K562 (cell line): Measurements from ENCODE around the gene NRG2. TPM values are rescaled to one million over a fixed set of nuclear protein-coding genes. Genes with fewer than 3 reads are reported as not detected.

Experiments
- ATAC-seq: fragments of 200-7000 bp; cut with Tn5 transposase; 3 replicates; pipeline ENCODE4 v1.9.1; 2020; ENCODE audit warnings: moderate library complexity
- BruUV-seq: library from RNA; stranded (reverse); fragments of 400-500 nt; replicated peaks from 2 replicates; lab custom pipeline; 2021; lab: Mats Ljungman, UMichigan
- CTCF ChIA-PET: fragments of 300-600 bp; formaldehyde crosslinking; extraction: SDS; loops from one replicate; lab custom pipeline; 2021; ENCODE audit warnings: low intra/inter-chr PET ratio; lab: Yijun Ruan, JAX
- POLR2A ChIA-PET: fragments of 300-600, 350-650 bp; sonication (Branson Sonifier 250); formaldehyde crosslinking; extraction: SDS; loops from one replicate; lab custom pipeline; 2021; ENCODE audit warnings: antibody characterized with exemption, inconsistent platforms; lab: Yijun Ruan, JAX
- DNase-seq, 4 experiments: peaks; one replicate each; pipeline versions ENCODE4 v3.0.0 to v3.0.0-alpha.2; 2011 to 2018; ENCODE audit warnings: low spot score in 3 of 4, mixed read lengths in 3 of 4; ENCODE audit errors: extremely low read depth in 1 of 4
- FAIRE-seq: peaks from 2 replicates; lab custom pipeline; 2011; peaks lifted over from hg19 to GRCh38; lab: Jason Lieb, UNC
- H2AFZ ChIP-seq: 2 replicates; pipeline ENCODE4 v1.6.0; 2011; ENCODE audit warnings: low read depth, low read length, control low read depth, inconsistent platforms
- H3K27ac ChIP-seq: fragments of 200-600 bp; 3 replicates; pipeline ENCODE4 v1.8.0; 2011; ENCODE audit warnings: low read depth, mild to moderate bottlenecking, control low read depth, inconsistent platforms, low read length, moderate library complexity, mixed read lengths; ENCODE audit errors: extremely low read depth
- H3K27me3 ChIP-seq, 2 experiments: fragments of 300-600 bp in 1 of 2; 2 replicates in 1 of 2; 3 replicates in 1 of 2; pipeline versions ENCODE4 v1.6.0 to v1.8.0; 2011; ENCODE audit warnings: inconsistent platforms in 2 of 2, low read length in 2 of 2, mild to moderate bottlenecking in 1 of 2, mixed read lengths in 1 of 2, moderate library complexity in 1 of 2; ENCODE audit not compliant: control insufficient read depth in 2 of 2, insufficient read depth in 2 of 2
- H3K36me3 ChIP-seq: fragments of 300-600 bp; 3 replicates; pipeline ENCODE4 v1.8.0; 2011; ENCODE audit warnings: mild to moderate bottlenecking, low read length, inconsistent platforms; ENCODE audit not compliant: control insufficient read depth, insufficient read depth
- H3K4me1 ChIP-seq, 2 experiments: fragments of 200-600 bp in 1 of 2; replicated peaks in 1 of 2; 2 replicates in 1 of 2; 3 replicates in 1 of 2; pipeline versions ENCODE4 v1.5.1 to v1.8.0; 2011; ENCODE audit warnings: inconsistent platforms in 2 of 2, low read length in 2 of 2, mild to moderate bottlenecking in 1 of 2, mixed read lengths in 1 of 2, moderate library complexity in 1 of 2; ENCODE audit not compliant: control insufficient read depth in 2 of 2, insufficient read depth in 2 of 2
- H3K4me2 ChIP-seq: 2 replicates; pipeline ENCODE4 v1.6.1; 2011; ENCODE audit warnings: low read length, control low read depth, inconsistent platforms, mixed read lengths; ENCODE audit not compliant: insufficient read depth
- H3K4me3 ChIP-seq: fragments of 200-600 bp; sonication (generic), shearing (Covaris generic); 2 replicates; pipeline ENCODE4 v1.5.1; 2016; ENCODE audit warnings: control low read depth, inconsistent platforms
- H3K79me2 ChIP-seq: fragments of 200-600 bp; 3 replicates; pipeline ENCODE4 v1.8.0; 2011; ENCODE audit warnings: low read length, inconsistent platforms; ENCODE audit not compliant: control insufficient read depth, insufficient read depth
- H3K9ac ChIP-seq, 2 experiments: 2 replicates each; pipeline versions ENCODE4 v1.6.0 to v1.6.1; 2011; ENCODE audit warnings: low read depth in 2 of 2, low read length in 2 of 2, control low read depth in 1 of 2, inconsistent platforms in 1 of 2, mild to moderate bottlenecking in 1 of 2, mixed read lengths in 1 of 2; ENCODE audit not compliant: insufficient read depth in 1 of 2
- H3K9me1 ChIP-seq: one replicate; pipeline ENCODE4 v1.6.0; 2011; ENCODE audit warnings: inconsistent platforms, mild to moderate bottlenecking, low read length, moderate library complexity; ENCODE audit not compliant: control insufficient read depth, insufficient read depth
- H3K9me3 ChIP-seq: replicated peaks from 2 replicates; pipeline ENCODE4 v1.5.1; 2011; ENCODE audit warnings: low read depth, low read length, inconsistent platforms; ENCODE audit not compliant: control insufficient read depth, insufficient read depth
- H4K20me1 ChIP-seq: replicated peaks from 2 replicates; pipeline ENCODE4 v1.6.1; 2011; ENCODE audit warnings: low read length, inconsistent platforms, mixed read lengths; ENCODE audit not compliant: control insufficient read depth, insufficient read depth
- NR3C1 ChIP-seq: sonication (generic); formaldehyde crosslinking; IDR thresholded peaks from 2 replicates; pipeline ENCODE4 v1.8.1; 2022; ENCODE audit warnings: missing genetic modification reagents
- POLR2H ChIP-seq: IDR thresholded peaks from 2 replicates; pipeline ENCODE4 v1.6.1; 2016; ENCODE audit warnings: missing genetic modification characterization, low read depth, mild to moderate bottlenecking, control low read depth, missing compliant biosample characterization, moderate library complexity
- SAFB ChIP-seq: fragments of 200-400 bp; formaldehyde crosslinking; IDR thresholded peaks from 2 replicates; pipeline ENCODE4 v1.6.1; 2017; ENCODE audit warnings: low read depth, low read length, borderline replicate concordance
- SUPT5H ChIP-seq: fragments of 450-650 bp; IDR thresholded peaks from 2 replicates; pipeline ENCODE4 v1.6.1; 2016
- ZNF444 ChIP-seq: fragments of 250-450 bp; sonication (Bioruptor Pico); IDR thresholded peaks from 2 replicates; pipeline ENCODE4 v1.4.0; 2020; ENCODE audit warnings: mild to moderate bottlenecking, moderate library complexity
- WGBS: fragments of 100-300 bp; shearing (Covaris generic); methylation state at CpG from one replicate; pipeline ENCODE4 v1.1.6; 2016; ENCODE audit warnings: low coverage, mixed read lengths; ENCODE audit not compliant: insufficient coverage; ENCODE audit errors: missing lambda C conversion rate; 5-methylcytosine and 5-hydroxymethylcytosine counted together
- in situ Hi-C: fragments of 300-500 bp; cut with MboI; formaldehyde crosslinking; loops from 4 replicates; pipeline ENCODE4 v1.15.0; 2018; ENCODE audit warnings: inconsistent platforms, mixed read lengths
- intact Hi-C: fragments of 100-400 bp; cut with micrococcal nuclease; formaldehyde crosslinking; loops from 2 replicates; pipeline ENCODE4 v1.14.2; 2022
- polyA plus RNA-seq, 8 experiments: library from polyadenylated mRNA; depleted of rRNA in 4 of 8; stranded (reverse) in 5 of 8; unstranded in 3 of 8; fragments of >200 nt; fragmentation: Nextera tagmentation in 2 of 8; fragmentation: Illumina TruSeq in 1 of 8; extraction: Ambion mirVana in 2 of 8; extraction: Trizol in 1 of 8; gene quantifications; 2 replicates each; pipeline versions ENCODE4 v1.2.1 to v1.2.3, GENCODE V29; 2011 to 2014; ENCODE audit warnings: inconsistent platforms in 1 of 8, missing spikeins in 1 of 8
- total RNA-seq, 7 experiments: library from RNA; depleted of rRNA in 6 of 7; stranded (reverse); fragments of >200 nt in 6 of 7; fragmentation: Illumina TruSeq in 2 of 7; extraction: Trizol in 2 of 7; gene quantifications; 2 replicates each; pipeline versions ENCODE4 v1.2.1 to v1.2.3, GENCODE V29; 2011 to 2021; ENCODE audit warnings: low replicate concordance in 1 of 7

Gene NRG2
- total and polyA plus RNA-seq, 9 of the 15 experiments (the other 6 are each of a cell fraction or from before 2014, with no cell fraction given) = not detected

DNA sequence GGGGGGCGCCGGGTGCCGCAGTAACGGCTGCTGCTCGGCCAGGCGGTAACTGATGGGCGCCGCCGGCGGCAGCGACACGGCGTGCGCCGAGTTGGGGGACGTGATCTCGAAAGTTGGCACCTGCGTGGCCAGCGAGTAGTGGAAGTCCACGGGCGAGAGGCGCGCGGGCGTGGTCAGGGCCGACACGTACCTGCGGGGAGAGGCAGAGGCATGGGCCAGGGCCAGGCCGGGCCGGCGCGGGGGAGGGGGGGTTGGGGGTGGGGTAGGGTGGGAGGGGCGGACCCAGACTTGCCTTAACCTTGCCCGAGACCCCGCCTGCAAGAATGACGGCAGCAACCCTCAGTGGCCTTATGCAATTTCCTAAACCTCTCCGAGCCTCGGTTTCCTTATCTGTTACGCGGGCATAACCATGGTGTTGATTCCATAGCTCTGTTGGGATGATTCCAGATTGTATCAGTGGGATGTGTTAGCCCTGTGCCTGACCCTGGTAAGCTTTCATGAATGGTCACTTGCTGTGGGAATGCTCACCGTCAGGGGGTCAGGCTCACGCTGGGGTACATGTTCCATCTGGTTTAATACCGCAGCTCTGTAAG, 194.5 kb downstream of the NRG2 start:
- in situ Hi-C loops (no loop called here), intact Hi-C loops (no loop called here)
- WGBS = 11% methylated on average over 20 of the region's 43 CpGs
- no TSS peak for BruUV-seq
- DNase-seq = peak in 2 of 4 experiments; percentile 38 to 42
- no peaks in the 10 kb centered on the region for H3K9me1 ChIP-seq
- H3K27me3 ChIP-seq = peaks cover 41 to 71% of the 10 kb centered on the region in 2 experiments
- TF ChIP-seq POLR2H (tag) (no peak), SUPT5H (no peak), SAFB (0 out of 2 replicates have a peak, but pooled peaks have one; percentile 26), ZNF444 (CRISPR knock-in tag) (no peak), NR3C1 (CRISPR knock-in tag) (no peak)
- POLR2A ChIA-PET = interaction anchor here (0.9 kb wide), 1 partner anchor 13 kb away, joined by 4 read pairs; no protein-coding TSS in a partner anchor
- H3K9ac ChIP-seq = no peak overlapping the region
- no peak overlapping the region for H3K4me2 ChIP-seq
- peak overlapping the region; percentile 20; the same call in 1 of the 2 replicates for H3K4me3 ChIP-seq
- FAIRE-seq = no peak
- H2AFZ ChIP-seq = no peak overlapping the region
- H3K4me1 ChIP-seq = peaks cover 0 to 9% of the 10 kb centered on the region in 2 experiments; a peak in 2 of 5 replicates
- CTCF ChIA-PET = interaction anchor here (1.1 kb wide), 1 partner anchor 74 kb away, joined by 4 read pairs; no protein-coding TSS in a partner anchor
- H3K27ac ChIP-seq = no peak overlapping the region
- no peaks in the 10 kb centered on the region for H3K36me3 ChIP-seq
- no peak for ATAC-seq
- H4K20me1 ChIP-seq = peaks cover 18% of the 10 kb centered on the region
- H3K79me2 ChIP-seq = no peaks in the 10 kb centered on the region
- H3K9me3 ChIP-seq = no peaks in the 10 kb centered on the region
